Endothelial cell of umbilical vein (primary cell): ENCODE results near the gene CRYBA4. TPM values are rescaled to one million over a fixed set of nuclear protein-coding genes. Genes with fewer than 3 reads are reported as not detected.

Source experiments
- BruUV-seq: library from RNA; stranded (reverse); fragments of 400-500 nt; replicated peaks from 2 replicates; lab custom pipeline; 2021; lab: Mats Ljungman, UMichigan
- CTCF ChIA-PET: fragments of 300-600, 350-600 bp; sonication (Branson Sonifier 250); formaldehyde crosslinking; loops from one replicate; lab custom pipeline; 2021; ENCODE audit warnings: antibody characterized with exemption, inconsistent platforms; lab: Charles Lee
- POLR2A ChIA-PET: fragments of 300-600, 350-600 bp; sonication (Branson Sonifier 250); formaldehyde crosslinking; loops from one replicate; lab custom pipeline; 2021; ENCODE audit warnings: antibody characterized with exemption, inconsistent platforms; lab: Charles Lee
- DNase-seq: peaks from one replicate; pipeline ENCODE4 v3.0.0-alpha.2; 2011; ENCODE audit warnings: low read depth, low spot score
- FAIRE-seq: peaks from 2 replicates; lab custom pipeline; 2011; peaks lifted over from hg19 to GRCh38; lab: Jason Lieb, UNC
- H2AFZ ChIP-seq: 2 replicates; pipeline ENCODE4 v1.6.0; 2012; ENCODE audit warnings: low read depth, low read length, control low read depth, inconsistent platforms
- H3K27ac ChIP-seq: 2 replicates; pipeline ENCODE4 v1.5.1; 2011; ENCODE audit warnings: low read depth, mild to moderate bottlenecking, control low read depth, low read length, moderate library complexity; ENCODE audit not compliant: insufficient read depth
- H3K27me3 ChIP-seq, 2 experiments: 2 replicates each; pipeline versions ENCODE4 v1.6.0 to v1.6.1; 2011; ENCODE audit warnings: low read length in 2 of 2, mixed read lengths in 1 of 2; ENCODE audit not compliant: control insufficient read depth in 2 of 2, insufficient read depth in 2 of 2
- H3K36me3 ChIP-seq, 2 experiments: 2 replicates in 1 of 2; 3 replicates in 1 of 2; pipeline ENCODE4 v1.5.1; 2011; ENCODE audit warnings: low read length in 2 of 2, mild to moderate bottlenecking in 1 of 2, moderate library complexity in 1 of 2; ENCODE audit not compliant: control insufficient read depth in 2 of 2, insufficient read depth in 2 of 2; ENCODE audit errors: extremely low read depth in 1 of 2
- H3K4me1 ChIP-seq: 3 replicates; pipeline ENCODE4 v1.5.1; 2011; ENCODE audit warnings: mild to moderate bottlenecking, low read length; ENCODE audit not compliant: control insufficient read depth, insufficient read depth; ENCODE audit errors: extremely low read depth
- H3K4me2 ChIP-seq: 2 replicates; pipeline ENCODE4 v1.6.1; 2011; ENCODE audit warnings: low read length, control low read depth, mixed read lengths; ENCODE audit not compliant: insufficient read depth
- H3K4me3 ChIP-seq, 3 experiments: fragments of 200-600 bp in 1 of 3; sonication (generic), shearing (Covaris generic) in 1 of 3; replicated peaks in 1 of 3; 2 replicates each; pipeline ENCODE4 v1.5.1; 2011 to 2016; ENCODE audit warnings: control low read depth in 3 of 3, low read length in 3 of 3, mild to moderate bottlenecking in 2 of 3, inconsistent platforms in 1 of 3, low read depth in 1 of 3, moderate library complexity in 1 of 3; ENCODE audit not compliant: insufficient read depth in 1 of 3
- H3K79me2 ChIP-seq: 2 replicates; pipeline ENCODE4 v1.6.0; 2012; ENCODE audit warnings: low read length, inconsistent platforms; ENCODE audit not compliant: control insufficient read depth, insufficient read depth
- H3K9ac ChIP-seq: replicated peaks from 2 replicates; pipeline ENCODE3; 2011; ENCODE audit warnings: low read length, control low read depth; ENCODE audit not compliant: insufficient read depth; ENCODE audit errors: extremely low read depth
- H3K9me1 ChIP-seq: replicated peaks from 3 replicates; pipeline ENCODE4 v1.6.0; 2011; ENCODE audit warnings: mild to moderate bottlenecking, low read length; ENCODE audit not compliant: control insufficient read depth, insufficient read depth; ENCODE audit errors: extremely low read depth
- H3K9me3 ChIP-seq: replicated peaks from 2 replicates; pipeline ENCODE4 v1.5.1; 2012; ENCODE audit warnings: low read length, inconsistent platforms; ENCODE audit not compliant: control insufficient read depth, insufficient read depth
- H4K20me1 ChIP-seq: replicated peaks from 2 replicates; pipeline ENCODE3; 2011; ENCODE audit warnings: mild to moderate bottlenecking, low read length; ENCODE audit not compliant: control insufficient read depth, insufficient read depth; ENCODE audit errors: extremely low read depth
- EZH2 ChIP-seq: IDR thresholded peaks from 2 replicates; pipeline ENCODE4 v1.6.1; 2012; ENCODE audit warnings: borderline replicate concordance, low read depth, mild to moderate bottlenecking, moderate library complexity, low read length, inconsistent platforms; ENCODE audit not compliant: severe bottlenecking
- FOS ChIP-seq: IDR thresholded peaks from 2 replicates; pipeline ENCODE4 v1.6.1; 2011; ENCODE audit warnings: mild to moderate bottlenecking, low read length, moderate library complexity, borderline replicate concordance; ENCODE audit not compliant: insufficient read depth
- GATA2 ChIP-seq: IDR thresholded peaks from 2 replicates; pipeline ENCODE4 v1.7.0; 2011; ENCODE audit warnings: low read depth, mild to moderate bottlenecking, moderate library complexity, mixed read lengths, low read length; ENCODE audit not compliant: insufficient read length, insufficient read depth
- JUN ChIP-seq: IDR thresholded peaks from 2 replicates; pipeline ENCODE4 v1.6.1; 2011; ENCODE audit warnings: borderline replicate concordance, low read depth; ENCODE audit not compliant: insufficient read length, insufficient read depth
- MAX ChIP-seq: IDR thresholded peaks from 2 replicates; pipeline ENCODE4 v1.6.1; 2011; ENCODE audit not compliant: insufficient read depth, insufficient read length
- MYC ChIP-seq: IDR thresholded peaks from one replicate; pipeline ENCODE4 v1.6.1; 2011; ENCODE audit warnings: mild to moderate bottlenecking, low read depth, low read length
- POLR2A ChIP-seq: IDR thresholded peaks from 2 replicates; pipeline ENCODE4 v1.6.1; 2012; ENCODE audit warnings: low read depth, mild to moderate bottlenecking, control low read depth, low read length
- POLR2AphosphoS5 ChIP-seq: IDR thresholded peaks from 2 replicates; pipeline ENCODE4 v1.6.1; 2012; ENCODE audit warnings: low read depth, mild to moderate bottlenecking, control low read depth, low read length, moderate library complexity; ENCODE audit not compliant: insufficient read depth
- dilution Hi-C: fragments of 300-500 bp; cut with MboI; formaldehyde crosslinking; loops from one replicate; pipeline ENCODE4 v1.15.0; 2019; ENCODE audit warnings: low sequenced_read_pairs; ENCODE audit not compliant: extremely low pct_ligation_motif_present
- intact Hi-C: fragments of 100-400 bp; cut with micrococcal nuclease; formaldehyde crosslinking; loops from one replicate; pipeline ENCODE4 v1.10.0; 2022
- polyA plus RNA-seq, 4 experiments: library from polyadenylated mRNA; depleted of rRNA in 3 of 4; stranded (reverse) in 3 of 4; unstranded in 1 of 4; fragments of >200 nt; gene quantifications; 2 replicates each; pipeline versions ENCODE4 v1.2.1 to v1.2.3, GENCODE V29; 2011 to 2012; ENCODE audit warnings: missing spikeins in 1 of 4
- total RNA-seq: library from RNA; stranded (reverse); gene quantifications from 2 replicates; pipeline ENCODE4 v1.2.3, GENCODE V29; 2021
- TF ChIP-seq, protein P1 (sequence below), 2 donors: IDR thresholded peaks; 1 replicate in 1 of 2; 2 replicates in 1 of 2; pipeline ENCODE4 v1.5.1; 2011; ENCODE audit warnings: low read length in 2 of 2, mild to moderate bottlenecking in 2 of 2, moderate library complexity in 2 of 2, control low read depth in 1 of 2, inconsistent platforms in 1 of 2, low read depth in 1 of 2; ENCODE audit not compliant: insufficient read depth in 1 of 2; ENCODE audit errors: extremely low read depth in 1 of 2

Gene CRYBA4
- total and polyA plus RNA-seq, 2 donors (not counting 3 experiments of a cell fraction or from before 2014, with no cell fraction given): not detected

GRCh38 chr22:26675687-26676268 lies 54.0 kb downstream of the CRYBA4 start:
- intact Hi-C loops (loop anchor here (5.0 to 10.0 kb wide), 3 partner anchors 162 to 749 kb away; no protein-coding TSS in a partner anchor), dilution Hi-C loops (no loop called here)
- peaks cover 17% of the 10 kb centered on the region for H3K79me2 ChIP-seq
- FAIRE-seq: no peak
- no peak overlapping the region for H3K9ac ChIP-seq
- H3K9me3 ChIP-seq: no peaks in the 10 kb centered on the region
- no peak overlapping the region for H3K4me2 ChIP-seq
- no peak for DNase-seq
- peaks cover 23% of the 10 kb centered on the region for H3K4me1 ChIP-seq
- H3K27ac ChIP-seq: no peak overlapping the region
- H3K9me1 ChIP-seq: no peaks in the 10 kb centered on the region
- CTCF ChIA-PET: no interaction called here
- no peak overlapping the region for H2AFZ ChIP-seq
- no peaks in the 10 kb centered on the region for H3K27me3 ChIP-seq
- no peak for TF ChIP-seq JUN
- TF ChIP-seq, protein P1, sequence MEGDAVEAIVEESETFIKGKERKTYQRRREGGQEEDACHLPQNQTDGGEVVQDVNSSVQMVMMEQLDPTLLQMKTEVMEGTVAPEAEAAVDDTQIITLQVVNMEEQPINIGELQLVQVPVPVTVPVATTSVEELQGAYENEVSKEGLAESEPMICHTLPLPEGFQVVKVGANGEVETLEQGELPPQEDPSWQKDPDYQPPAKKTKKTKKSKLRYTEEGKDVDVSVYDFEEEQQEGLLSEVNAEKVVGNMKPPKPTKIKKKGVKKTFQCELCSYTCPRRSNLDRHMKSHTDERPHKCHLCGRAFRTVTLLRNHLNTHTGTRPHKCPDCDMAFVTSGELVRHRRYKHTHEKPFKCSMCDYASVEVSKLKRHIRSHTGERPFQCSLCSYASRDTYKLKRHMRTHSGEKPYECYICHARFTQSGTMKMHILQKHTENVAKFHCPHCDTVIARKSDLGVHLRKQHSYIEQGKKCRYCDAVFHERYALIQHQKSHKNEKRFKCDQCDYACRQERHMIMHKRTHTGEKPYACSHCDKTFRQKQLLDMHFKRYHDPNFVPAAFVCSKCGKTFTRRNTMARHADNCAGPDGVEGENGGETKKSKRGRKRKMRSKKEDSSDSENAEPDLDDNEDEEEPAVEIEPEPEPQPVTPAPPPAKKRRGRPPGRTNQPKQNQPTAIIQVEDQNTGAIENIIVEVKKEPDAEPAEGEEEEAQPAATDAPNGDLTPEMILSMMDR (IDR thresholded peaks at IDR 0.05; ENCODE audit: extremely low read depth in 1 of 2, insufficient read depth in 1 of 2, low read depth in 1 of 2, low read length in 2 of 2): no peak
- H3K36me3 ChIP-seq: no peaks in the 10 kb centered on the region
- POLR2A ChIA-PET: no interaction called here
- BruUV-seq: no TSS peak
- H4K20me1 ChIP-seq: no peaks in the 10 kb centered on the region
- H3K4me3 ChIP-seq: no peak overlapping the region

DNA sequence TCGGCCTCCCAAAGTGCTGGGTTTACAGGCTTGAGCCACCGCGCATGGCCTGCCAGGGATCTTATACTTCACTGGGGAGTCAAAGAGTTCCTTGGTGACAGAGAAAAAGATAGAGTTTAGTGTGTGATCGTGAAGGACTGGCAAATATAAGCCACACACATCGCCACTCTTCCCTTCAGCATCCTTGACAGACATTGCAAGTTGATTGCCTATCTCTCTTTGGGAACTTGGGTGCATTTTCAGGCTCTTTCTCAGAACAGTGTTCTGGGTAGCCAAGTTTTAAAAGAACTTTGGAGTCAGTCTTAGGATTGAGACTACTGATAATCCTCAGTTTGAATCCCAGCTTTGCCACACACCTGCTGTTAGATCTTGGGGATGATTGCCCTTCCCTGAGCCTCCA lies 55.5 kb downstream of the CRYBA4 start:
- Histone ChIP-seq H4K20me1 (no peaks in the 10 kb centered on the region), H2AFZ (no peak overlapping the region), H3K4me3 (no peak overlapping the region), H3K27me3 (no peaks in the 10 kb centered on the region), H3K4me1 (peaks cover 28% of the 10 kb centered on the region), H3K36me3 (no peaks in the 10 kb centered on the region), H3K27ac (no peak overlapping the region), H3K9me3 (no peaks in the 10 kb centered on the region), H3K9ac (no peak overlapping the region), H3K4me2 (no peak overlapping the region), H3K79me2 (peaks cover 17% of the 10 kb centered on the region), H3K9me1 (no peaks in the 10 kb centered on the region)
- ChIA-PET POLR2A (no interaction called here), CTCF (no interaction called here)
- dilution Hi-C loops (no loop called here), intact Hi-C loops (loop anchor here (5.0 to 10.0 kb wide), 3 partner anchors 160 to 748 kb away; no protein-coding TSS in a partner anchor)
- no TSS peak for BruUV-seq
- TF ChIP-seq MAX (no peak), JUN (no peak), POLR2AphosphoS5 (no peak), EZH2 (no peak), POLR2A (no peak), MYC (no peak), FOS (no peak), GATA2 (no peak)
- TF ChIP-seq, protein P1 (IDR thresholded peaks at IDR 0.05; ENCODE audit: extremely low read depth in 1 of 2, insufficient read depth in 1 of 2, low read depth in 1 of 2, low read length in 2 of 2): no peak
- DNase-seq (no peak), FAIRE-seq (no peak)
